GM12874 (cell line): ENCODE results near the gene DMD.

Experiments
- TF ChIP-seq, protein P1 (sequence below): IDR thresholded peaks from 2 replicates; pipeline ENCODE4 v1.5.1; 2011; ENCODE audit warnings: low read depth, mild to moderate bottlenecking, control low read depth, low read length, moderate library complexity; ENCODE audit not compliant: insufficient read depth

DMD gene

DNA sequence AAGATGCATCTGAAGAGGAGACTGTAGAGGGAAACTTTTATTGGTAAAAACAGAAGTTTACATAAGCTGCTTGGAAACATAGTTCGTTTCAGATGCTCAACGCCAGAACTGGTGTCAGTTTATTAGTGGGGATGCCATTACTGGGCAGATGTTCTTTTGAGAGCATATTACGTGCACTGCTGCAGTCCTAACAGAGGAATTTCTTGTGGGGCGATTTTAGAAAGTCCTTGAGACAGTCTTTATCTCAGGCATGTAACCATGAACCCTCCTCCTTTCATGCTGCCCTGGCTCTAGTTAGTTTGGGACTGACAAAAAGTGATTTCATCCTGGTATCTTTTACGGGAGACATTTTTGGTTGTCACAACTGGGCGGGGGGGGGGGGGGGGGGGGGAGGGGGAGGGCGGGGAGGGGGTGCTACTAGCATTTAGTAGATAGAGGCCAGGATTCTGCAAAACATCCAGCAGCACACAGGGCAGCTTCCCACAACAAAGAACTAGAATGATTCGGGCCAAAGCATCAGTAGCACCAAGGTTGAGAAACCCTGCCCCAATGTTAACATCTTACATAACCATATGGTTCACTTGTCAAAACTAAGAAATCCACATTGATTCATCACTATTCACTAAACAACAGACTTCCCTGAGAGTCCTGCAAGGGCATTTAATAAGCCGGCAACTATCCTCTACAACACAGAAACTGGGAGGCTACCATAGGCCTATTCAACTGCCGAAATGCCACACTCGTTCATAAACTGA lies 2021.0 kb downstream of the DMD start:
- TF ChIP-seq, protein P1, sequence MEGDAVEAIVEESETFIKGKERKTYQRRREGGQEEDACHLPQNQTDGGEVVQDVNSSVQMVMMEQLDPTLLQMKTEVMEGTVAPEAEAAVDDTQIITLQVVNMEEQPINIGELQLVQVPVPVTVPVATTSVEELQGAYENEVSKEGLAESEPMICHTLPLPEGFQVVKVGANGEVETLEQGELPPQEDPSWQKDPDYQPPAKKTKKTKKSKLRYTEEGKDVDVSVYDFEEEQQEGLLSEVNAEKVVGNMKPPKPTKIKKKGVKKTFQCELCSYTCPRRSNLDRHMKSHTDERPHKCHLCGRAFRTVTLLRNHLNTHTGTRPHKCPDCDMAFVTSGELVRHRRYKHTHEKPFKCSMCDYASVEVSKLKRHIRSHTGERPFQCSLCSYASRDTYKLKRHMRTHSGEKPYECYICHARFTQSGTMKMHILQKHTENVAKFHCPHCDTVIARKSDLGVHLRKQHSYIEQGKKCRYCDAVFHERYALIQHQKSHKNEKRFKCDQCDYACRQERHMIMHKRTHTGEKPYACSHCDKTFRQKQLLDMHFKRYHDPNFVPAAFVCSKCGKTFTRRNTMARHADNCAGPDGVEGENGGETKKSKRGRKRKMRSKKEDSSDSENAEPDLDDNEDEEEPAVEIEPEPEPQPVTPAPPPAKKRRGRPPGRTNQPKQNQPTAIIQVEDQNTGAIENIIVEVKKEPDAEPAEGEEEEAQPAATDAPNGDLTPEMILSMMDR = no peak

DNA sequence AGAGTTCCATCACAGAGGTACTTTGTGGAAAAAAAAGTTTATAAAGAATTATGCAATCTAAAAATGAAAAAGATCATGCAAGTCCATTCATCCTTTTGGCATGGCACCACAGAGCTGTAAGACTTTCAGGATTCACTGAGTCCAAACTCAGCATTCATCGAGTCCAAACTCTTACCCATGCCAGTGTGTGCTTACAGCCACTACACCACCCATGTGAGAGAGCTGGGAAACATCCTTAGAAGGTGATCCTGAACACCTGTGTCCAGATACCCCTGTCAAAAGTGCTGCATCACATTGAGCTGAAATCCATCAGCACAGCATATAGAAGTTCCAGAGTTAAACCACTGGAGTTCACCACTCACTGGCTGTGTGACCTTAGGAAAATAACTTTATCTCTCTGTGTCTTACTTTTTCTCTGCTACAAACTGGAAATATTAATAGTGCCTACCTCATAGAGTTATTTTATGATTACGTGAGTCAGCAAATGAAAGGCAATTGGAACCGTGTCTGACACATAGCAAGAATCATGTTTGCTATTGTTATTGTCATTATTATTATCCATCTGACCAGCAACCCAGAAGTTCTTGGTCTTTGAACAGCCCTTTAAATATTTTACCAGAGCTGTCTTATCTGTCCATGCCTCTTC lies 2024.5 kb downstream of the DMD start:
- TF ChIP-seq, protein P1 = no peak

DNA sequence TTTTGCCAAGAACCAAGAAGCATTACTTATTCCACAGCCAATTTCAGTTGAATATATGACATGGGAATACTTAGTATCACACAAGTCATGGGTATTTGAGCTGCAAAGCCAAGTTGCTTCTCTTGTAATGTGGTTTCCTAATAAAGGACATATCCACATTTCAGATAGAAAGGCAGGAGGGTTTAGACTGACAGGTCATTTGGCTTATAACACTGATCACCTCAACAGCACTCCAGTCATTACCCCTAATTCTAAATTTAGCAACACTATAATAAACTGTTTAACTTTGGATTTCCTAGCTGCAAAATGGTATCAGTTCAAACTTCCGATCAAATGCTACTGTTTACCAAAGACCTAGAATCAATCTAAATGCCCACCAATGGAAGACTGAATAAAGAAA lies 2025.5 kb downstream of the DMD start:
- TF ChIP-seq, protein P1 = no peak

DNA sequence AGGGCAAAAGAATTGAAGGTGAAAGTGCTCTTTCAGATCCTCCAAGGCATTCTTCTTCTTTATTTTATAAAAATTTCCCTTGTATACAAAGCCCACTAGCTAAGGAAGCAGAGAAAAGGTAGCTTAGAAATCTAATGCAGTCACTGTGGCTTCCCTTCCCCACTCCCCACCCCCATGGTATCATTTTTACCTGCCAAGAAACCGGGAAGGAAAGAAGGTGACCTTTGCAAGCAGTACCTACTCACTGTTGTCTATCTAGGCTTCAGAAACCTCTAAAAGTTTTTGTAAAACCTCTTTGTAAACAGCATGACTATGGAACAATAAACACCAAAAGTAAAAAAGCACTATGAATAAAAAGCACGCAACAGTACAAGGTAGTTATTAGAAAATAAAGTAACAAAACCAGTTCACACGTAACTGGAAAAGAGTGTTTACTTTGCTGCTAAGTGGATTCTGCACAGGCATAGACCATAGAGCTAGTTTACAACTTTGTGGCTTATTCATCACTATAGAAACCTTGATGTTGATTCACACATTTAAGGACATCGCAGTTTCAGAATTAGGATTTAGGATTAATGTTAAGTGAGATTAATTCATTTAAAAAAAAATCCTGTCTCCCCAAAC lies 2029.9 kb downstream of the DMD start:
- TF ChIP-seq, protein P1 = no peak

DNA sequence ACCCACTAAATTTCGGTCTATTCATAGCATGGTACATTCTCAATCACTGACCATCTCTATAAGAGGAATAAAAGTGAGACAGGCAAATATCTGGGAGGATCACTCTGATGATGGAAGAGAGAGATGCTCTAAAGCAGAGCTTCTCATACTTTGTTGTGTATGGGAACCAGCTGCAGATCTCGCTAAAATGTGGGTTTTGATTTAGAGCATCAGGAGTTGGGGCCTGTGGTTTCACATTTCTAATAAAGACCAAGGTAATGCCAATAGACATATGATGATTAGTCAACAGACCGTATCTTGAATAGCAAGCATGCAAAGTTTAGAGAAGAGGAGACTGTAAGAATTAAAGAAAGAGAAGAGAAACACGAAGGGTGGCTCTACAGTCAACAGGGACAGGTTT lies 2032.1 kb downstream of the DMD start:
- TF ChIP-seq, protein P1 = no peak

DNA sequence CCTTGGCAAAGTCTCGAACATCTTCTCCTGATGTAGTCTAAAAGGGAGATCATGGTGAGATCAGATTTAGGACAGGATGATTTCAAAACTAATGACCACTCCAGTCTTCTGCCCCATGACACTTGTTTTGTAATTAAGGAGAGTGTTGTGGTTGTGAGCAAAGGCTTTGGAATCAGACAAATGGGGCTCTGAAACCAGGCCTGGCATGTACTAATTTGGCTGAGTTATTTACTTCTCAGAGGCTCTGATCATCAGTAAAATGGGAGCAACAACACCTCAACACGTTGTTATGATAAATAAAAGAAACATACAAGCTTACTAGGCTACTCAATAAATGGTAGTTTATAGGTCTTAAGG lies 2032.6 kb downstream of the DMD start:
- TF ChIP-seq, protein P1 = no peak

DNA sequence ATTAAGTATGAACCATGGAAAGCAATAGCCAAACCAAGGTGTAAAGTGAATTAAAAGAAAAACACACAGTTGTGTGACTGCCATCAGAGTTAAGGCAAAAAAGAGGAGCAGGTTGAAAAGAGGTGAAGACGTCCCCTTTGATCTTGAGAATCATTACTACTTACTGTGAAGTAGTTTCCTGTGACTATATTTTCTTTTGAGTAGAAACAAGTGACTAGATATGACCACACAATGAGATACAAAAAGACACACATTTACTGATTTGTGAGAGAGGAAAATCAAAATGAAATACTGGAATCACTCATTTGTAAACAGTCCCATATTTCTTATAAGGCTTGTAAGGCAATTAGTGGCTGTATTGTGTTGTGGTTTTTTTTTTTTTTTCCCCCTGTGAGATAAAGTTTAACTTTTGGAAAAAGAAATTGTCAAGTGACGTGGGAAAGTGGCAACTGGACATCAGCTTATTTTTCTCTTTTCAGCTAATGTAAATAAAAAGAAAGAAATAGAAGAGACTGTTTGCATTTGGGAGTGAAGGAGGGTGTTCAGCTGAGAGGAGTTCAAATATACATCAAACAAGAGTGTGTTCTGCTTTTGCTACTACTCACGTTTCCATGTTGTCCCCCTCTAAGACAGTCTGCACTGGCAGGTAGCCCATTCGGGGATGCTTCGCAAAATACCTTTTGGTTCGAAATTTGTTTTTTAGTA lies 2033.1 kb downstream of the DMD start:
- TF ChIP-seq, protein P1 = no peak
